ENCODE data around the gene BCKDK. TPM values are rescaled to one million over a fixed set of nuclear protein-coding genes. Genes with fewer than 3 reads are reported as not detected.
"Not testable (repeated sequence)": the region's sequence is repeated elsewhere in the genome, so short reads cannot be mapped to it uniquely, and the experiment has no call there.

Gene BCKDK
- total RNA-seq, 1 donor from 2014 or later: 43.6 TPM

- no peaks in the 10 kb centered on the region for H3K4me1 Mint-ChIP-seq (ENCODE audit: low read depth)
- peaks cover 7% of the 10 kb centered on the region for H3K36me3 Mint-ChIP-seq (ENCODE audit: low read depth)
- intact Hi-C loops (cut with micrococcal nuclease): no loop called here
- H3K27me3 Mint-ChIP-seq (ENCODE audit: insufficient read depth): no peaks in the 10 kb centered on the region
- H3K4me3 Mint-ChIP-seq: no peak overlapping the region
- no peak for DNase-seq (ENCODE audit: low spot score)
- no peaks in the 10 kb centered on the region for H3K9me3 Mint-ChIP-seq
- H3K27ac Mint-ChIP-seq: no peak overlapping the region
Measured at GRCh38 chr16:31136287-31136662, 28.1 kb downstream of the BCKDK start.

- H3K36me3 Mint-ChIP-seq (ENCODE audit: low read depth); H3K27me3 Mint-ChIP-seq (ENCODE audit: insufficient read depth); H3K9me3 Mint-ChIP-seq; H3K27ac Mint-ChIP-seq; DNase-seq (ENCODE audit: low spot score); H3K4me3 Mint-ChIP-seq; intact Hi-C loops (cut with micrococcal nuclease); H3K4me1 Mint-ChIP-seq (ENCODE audit: low read depth): not testable (repeated sequence)
Measured at GRCh38 chr16:31136822-31137499, 28.8 kb downstream of the BCKDK start.

GRCh38 chr16:31138621-31139578 lies 30.7 kb downstream of the BCKDK start:
- Mint-ChIP-seq H3K27ac (no peak overlapping the region), H3K36me3 (ENCODE audit: low read depth) (no peaks in the 10 kb centered on the region), H3K4me3 (no peak overlapping the region), H3K27me3 (ENCODE audit: insufficient read depth) (peaks cover 2% of the 10 kb centered on the region), H3K9me3 (no peaks in the 10 kb centered on the region), H3K4me1 (ENCODE audit: low read depth) (peaks cover 11% of the 10 kb centered on the region)
- DNase-seq (ENCODE audit: low spot score): no peak
- intact Hi-C loops (cut with micrococcal nuclease): no loop called here

- peaks cover 12% of the 10 kb centered on the region for H3K4me1 Mint-ChIP-seq (ENCODE audit: low read depth)
- intact Hi-C loops (cut with micrococcal nuclease); H3K27me3 Mint-ChIP-seq (ENCODE audit: insufficient read depth); DNase-seq (ENCODE audit: low spot score); H3K9me3 Mint-ChIP-seq; H3K4me3 Mint-ChIP-seq; H3K27ac Mint-ChIP-seq; H3K36me3 Mint-ChIP-seq (ENCODE audit: low read depth): not testable (repeated sequence)
Measured at GRCh38 chr16:31141071-31141469, 32.9 kb downstream of the BCKDK start.

- no peaks in the 10 kb centered on the region for H3K36me3 Mint-ChIP-seq (ENCODE audit: low read depth)
- no peaks in the 10 kb centered on the region for H3K9me3 Mint-ChIP-seq
- intact Hi-C loops (cut with micrococcal nuclease): loop anchor here (1.0 to 2.0 kb wide), 15 partner anchors 24 to 728 kb away; partner anchors contain the start of genes ARMC5, FBXL19, HSD3B7 and KAT8
- DNase-seq (ENCODE audit: low spot score): no peak
- peak overlapping the region; percentile 88 for H3K27ac Mint-ChIP-seq
- peaks cover 11% of the 10 kb centered on the region for H3K27me3 Mint-ChIP-seq (ENCODE audit: insufficient read depth)
- peak overlapping the region; percentile 78 for H3K4me3 Mint-ChIP-seq
- peaks cover 12% of the 10 kb centered on the region for H3K4me1 Mint-ChIP-seq (ENCODE audit: low read depth)
Measured at GRCh38 chr16:31141489-31142108, 33.4 kb downstream of the BCKDK start.

GRCh38 chr16:31142109-31143010 lies 34.2 kb downstream of the BCKDK start:
- Mint-ChIP-seq H3K27ac (peak overlapping the region; percentile 88), H3K4me3 (peak overlapping the region; percentile 78), H3K27me3 (ENCODE audit: insufficient read depth) (peaks cover 13% of the 10 kb centered on the region), H3K4me1 (ENCODE audit: low read depth) (peaks cover 12% of the 10 kb centered on the region), H3K36me3 (ENCODE audit: low read depth) (no peaks in the 10 kb centered on the region), H3K9me3 (no peaks in the 10 kb centered on the region)
- peak; percentile 98 for DNase-seq (ENCODE audit: low spot score)
- intact Hi-C loops (cut with micrococcal nuclease): loop anchor here (1.0 to 2.0 kb wide), 15 partner anchors 25 to 727 kb away; partner anchors contain the start of genes ARMC5, FBXL19, HSD3B7 and KAT8

GRCh38 chr16:31143011-31143693 lies 35.0 kb downstream of the BCKDK start:
- no peaks in the 10 kb centered on the region for H3K9me3 Mint-ChIP-seq
- DNase-seq (ENCODE audit: low spot score): no peak
- H3K4me1 Mint-ChIP-seq (ENCODE audit: low read depth): peaks cover 12% of the 10 kb centered on the region
- H3K27ac Mint-ChIP-seq: peak overlapping the region; percentile 80
- peaks cover 17% of the 10 kb centered on the region for H3K27me3 Mint-ChIP-seq (ENCODE audit: insufficient read depth)
- intact Hi-C loops (cut with micrococcal nuclease): loop anchor here (2.0 kb wide), 1 partner anchor 36 kb away; no protein-coding TSS in a partner anchor
- H3K4me3 Mint-ChIP-seq: peak overlapping the region; percentile 60
- no peaks in the 10 kb centered on the region for H3K36me3 Mint-ChIP-seq (ENCODE audit: low read depth)

GRCh38 chr16:31143694-31144148 lies 35.5 kb downstream of the BCKDK start:
- H3K9me3 Mint-ChIP-seq: no peaks in the 10 kb centered on the region
- peaks cover 17% of the 10 kb centered on the region for H3K27me3 Mint-ChIP-seq (ENCODE audit: insufficient read depth)
- peaks cover 12% of the 10 kb centered on the region for H3K4me1 Mint-ChIP-seq (ENCODE audit: low read depth)
- intact Hi-C loops (cut with micrococcal nuclease): loop anchor here (2.0 kb wide), 1 partner anchor 37 kb away; no protein-coding TSS in a partner anchor
- no peak for DNase-seq (ENCODE audit: low spot score)
- H3K36me3 Mint-ChIP-seq (ENCODE audit: low read depth): no peaks in the 10 kb centered on the region
- H3K4me3 Mint-ChIP-seq: peak overlapping the region; percentile 60
- peak overlapping the region; percentile 80 for H3K27ac Mint-ChIP-seq

GRCh38 chr16:31144418-31144817 lies 36.2 kb downstream of the BCKDK start:
- intact Hi-C loops (cut with micrococcal nuclease); DNase-seq (ENCODE audit: low spot score); H3K36me3 Mint-ChIP-seq (ENCODE audit: low read depth); H3K9me3 Mint-ChIP-seq: not testable (repeated sequence)
- H3K4me3 Mint-ChIP-seq: peak overlapping the region; percentile 60
- H3K27me3 Mint-ChIP-seq (ENCODE audit: insufficient read depth): peaks cover 17% of the 10 kb centered on the region
- H3K4me1 Mint-ChIP-seq (ENCODE audit: low read depth): peaks cover 12% of the 10 kb centered on the region
- peak overlapping the region; percentile 34 for H3K27ac Mint-ChIP-seq

GRCh38 chr16:31145398-31145990 lies 37.3 kb downstream of the BCKDK start:
- no peaks in the 10 kb centered on the region for H3K36me3 Mint-ChIP-seq (ENCODE audit: low read depth)
- H3K4me3 Mint-ChIP-seq: no peak overlapping the region
- H3K27ac Mint-ChIP-seq: no peak overlapping the region
- H3K27me3 Mint-ChIP-seq (ENCODE audit: insufficient read depth): peaks cover 17% of the 10 kb centered on the region
- intact Hi-C loops (cut with micrococcal nuclease): no loop called here
- DNase-seq (ENCODE audit: low spot score): no peak
- peaks cover 12% of the 10 kb centered on the region for H3K4me1 Mint-ChIP-seq (ENCODE audit: low read depth)
- H3K9me3 Mint-ChIP-seq: no peaks in the 10 kb centered on the region

- Mint-ChIP-seq H3K4me1 (ENCODE audit: low read depth) (peaks cover 7% of the 10 kb centered on the region), H3K27me3 (ENCODE audit: insufficient read depth) (peaks cover 17% of the 10 kb centered on the region), H3K9me3 (no peaks in the 10 kb centered on the region), H3K36me3 (ENCODE audit: low read depth) (no peaks in the 10 kb centered on the region), H3K4me3 (no peak overlapping the region), H3K27ac (no peak overlapping the region)
- DNase-seq (ENCODE audit: low spot score): no peak
- intact Hi-C loops (cut with micrococcal nuclease): no loop called here
Measured at GRCh38 chr16:31147574-31147973, 39.4 kb downstream of the BCKDK start.
